Fibroblast of lung (primary cell): Measurements from ENCODE around the gene TMCO2. TPM values are rescaled to one million over a fixed set of nuclear protein-coding genes. Genes with fewer than 3 reads are reported as not detected.
A peak's percentile ranks its signal among the peaks of the same experiment; 100 is the strongest.

Source experiments
- DNase-seq, 2 donors: peaks; one replicate each; pipeline versions ENCODE4 v3.0.0 to v3.0.0-alpha.2; 2010; ENCODE audit warnings: low read depth in 2 of 2
- H2AFZ ChIP-seq: 2 replicates; pipeline ENCODE4 v1.5.1; 2012; ENCODE audit warnings: low read length, control low read depth, inconsistent platforms
- H3K27ac ChIP-seq: 2 replicates; pipeline ENCODE4 v1.5.1; 2011; ENCODE audit warnings: low read length, control low read depth; ENCODE audit not compliant: insufficient read depth
- H3K27me3 ChIP-seq: 2 replicates; pipeline ENCODE4 v1.5.1; 2011; ENCODE audit warnings: mild to moderate bottlenecking, low read length; ENCODE audit not compliant: control insufficient read depth, insufficient read depth
- H3K36me3 ChIP-seq: 2 replicates; pipeline ENCODE4 v1.5.1; 2011; ENCODE audit warnings: low read length; ENCODE audit not compliant: control insufficient read depth, insufficient read depth
- H3K4me1 ChIP-seq: 2 replicates; pipeline ENCODE4 v1.5.1; 2011; ENCODE audit warnings: low read length; ENCODE audit not compliant: control insufficient read depth, insufficient read depth; ENCODE audit errors: extremely low read depth
- H3K4me2 ChIP-seq: 2 replicates; pipeline ENCODE4 v1.5.1; 2011; ENCODE audit warnings: low read length, control low read depth; ENCODE audit not compliant: insufficient read depth; ENCODE audit errors: extremely low read depth
- H3K4me3 ChIP-seq, 4 experiments: fragments of 200-600 bp in 1 of 4; sonication (generic) in 1 of 4; replicated peaks in 1 of 4; 2 replicates each; pipeline ENCODE4 v1.5.1; 2011 to 2016; ENCODE audit warnings: low read length in 4 of 4, low read depth in 3 of 4, mild to moderate bottlenecking in 3 of 4, control low read depth in 2 of 4, inconsistent platforms in 1 of 4, mixed read lengths in 1 of 4; ENCODE audit not compliant: insufficient read depth in 1 of 4; ENCODE audit errors: control extremely low read depth in 1 of 4
- H3K79me2 ChIP-seq: 2 replicates; pipeline ENCODE4 v1.5.1; 2012; ENCODE audit warnings: mild to moderate bottlenecking, low read length, inconsistent platforms; ENCODE audit not compliant: control insufficient read depth, insufficient read depth
- H3K9ac ChIP-seq: 2 replicates; pipeline ENCODE4 v1.5.1; 2011; ENCODE audit warnings: mild to moderate bottlenecking, low read length, control low read depth; ENCODE audit not compliant: insufficient read depth
- H3K9me3 ChIP-seq: 2 replicates; pipeline ENCODE4 v1.5.1; 2012; ENCODE audit warnings: low read depth, low read length; ENCODE audit not compliant: control insufficient read depth, insufficient read depth
- H4K20me1 ChIP-seq: 2 replicates; pipeline ENCODE4 v1.5.1; 2011; ENCODE audit warnings: low read length; ENCODE audit not compliant: control insufficient read depth, insufficient read depth; ENCODE audit errors: extremely low read depth
- EZH2 ChIP-seq: IDR thresholded peaks from 2 replicates; pipeline ENCODE4 v1.5.1; 2012; ENCODE audit warnings: low read length, control low read depth, mild to moderate bottlenecking; ENCODE audit errors: missing control alignments
- polyA plus RNA-seq, 2 donors: library from polyadenylated mRNA; depleted of rRNA in 1 of 2; stranded (reverse) in 1 of 2; unstranded in 1 of 2; fragments of >200 nt; gene quantifications; 2 replicates each; pipeline ENCODE4 v1.2.1, GENCODE V29; 2011 to 2012; ENCODE audit warnings: missing spikeins in 1 of 2
- total RNA-seq: library from RNA; depleted of rRNA; stranded (reverse); fragments of >200 nt; gene quantifications from 2 replicates; pipeline ENCODE4 v1.2.1, GENCODE V29; 2014
- TF ChIP-seq, protein P1 (sequence below), 2 donors: IDR thresholded peaks in 1 of 2; conservative IDR thresholded peaks in 1 of 2; 1 replicate in 1 of 2; 2 replicates in 1 of 2; pipeline ENCODE4 v1.5.1; 2011 to 2012; ENCODE audit warnings: low read length in 2 of 2, control low read depth in 1 of 2, inconsistent platforms in 1 of 2, low read depth in 1 of 2, mild to moderate bottlenecking in 1 of 2

TMCO2 gene
- total and polyA plus RNA-seq, 2 donors (not counting 1 experiment from before 2014, with no cell fraction given) = not detected

- H4K20me1 ChIP-seq = no peaks in the 10 kb centered on the region
- peak in 1 of 2 donors; percentile 48 for DNase-seq
- H3K4me2 ChIP-seq = no peak overlapping the region
- TF ChIP-seq, protein P1, sequence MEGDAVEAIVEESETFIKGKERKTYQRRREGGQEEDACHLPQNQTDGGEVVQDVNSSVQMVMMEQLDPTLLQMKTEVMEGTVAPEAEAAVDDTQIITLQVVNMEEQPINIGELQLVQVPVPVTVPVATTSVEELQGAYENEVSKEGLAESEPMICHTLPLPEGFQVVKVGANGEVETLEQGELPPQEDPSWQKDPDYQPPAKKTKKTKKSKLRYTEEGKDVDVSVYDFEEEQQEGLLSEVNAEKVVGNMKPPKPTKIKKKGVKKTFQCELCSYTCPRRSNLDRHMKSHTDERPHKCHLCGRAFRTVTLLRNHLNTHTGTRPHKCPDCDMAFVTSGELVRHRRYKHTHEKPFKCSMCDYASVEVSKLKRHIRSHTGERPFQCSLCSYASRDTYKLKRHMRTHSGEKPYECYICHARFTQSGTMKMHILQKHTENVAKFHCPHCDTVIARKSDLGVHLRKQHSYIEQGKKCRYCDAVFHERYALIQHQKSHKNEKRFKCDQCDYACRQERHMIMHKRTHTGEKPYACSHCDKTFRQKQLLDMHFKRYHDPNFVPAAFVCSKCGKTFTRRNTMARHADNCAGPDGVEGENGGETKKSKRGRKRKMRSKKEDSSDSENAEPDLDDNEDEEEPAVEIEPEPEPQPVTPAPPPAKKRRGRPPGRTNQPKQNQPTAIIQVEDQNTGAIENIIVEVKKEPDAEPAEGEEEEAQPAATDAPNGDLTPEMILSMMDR (conservative IDR thresholded peaks at IDR 0.05 in 1 of 2, IDR thresholded peaks at IDR 0.05 in 1 of 2; ENCODE audit: low read depth in 1 of 2, low read length in 2 of 2) = no peak
- no peak for TF ChIP-seq EZH2
- H3K27ac ChIP-seq = no peak overlapping the region
- H2AFZ ChIP-seq = no peak overlapping the region
- peaks cover 8% of the 10 kb centered on the region for H3K4me1 ChIP-seq
- H3K79me2 ChIP-seq = peaks cover 23% of the 10 kb centered on the region
- H3K27me3 ChIP-seq = no peaks in the 10 kb centered on the region
- no peak overlapping the region for H3K4me3 ChIP-seq
- H3K9ac ChIP-seq = no peak overlapping the region
- no peaks in the 10 kb centered on the region for H3K9me3 ChIP-seq
- peaks cover 3% of the 10 kb centered on the region for H3K36me3 ChIP-seq
Observed at GRCh38 chr1:40264354-40264781, 16.6 kb downstream of the TMCO2 start.

DNA sequence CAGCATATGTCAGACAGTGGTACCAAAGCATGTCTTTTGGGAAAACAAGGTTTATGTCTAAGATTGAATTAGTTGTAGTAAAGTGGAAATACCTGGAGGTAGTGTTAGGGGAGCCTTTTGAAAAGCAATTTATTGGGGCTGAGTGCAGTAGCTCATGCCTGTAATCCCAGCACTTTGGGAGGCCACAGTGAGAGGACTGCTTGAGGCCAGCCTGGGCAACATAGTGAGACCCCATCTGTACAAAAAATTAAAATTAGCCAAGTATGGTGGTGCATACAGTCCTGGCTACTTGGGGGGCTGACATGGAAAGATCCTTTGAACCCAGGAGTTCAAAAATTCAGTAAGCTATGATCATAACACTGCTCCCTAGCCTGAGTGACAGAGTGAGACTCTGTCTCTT is 17.6 kb downstream of the TMCO2 start:
- peaks cover 15% of the 10 kb centered on the region for H3K79me2 ChIP-seq
- H3K9ac ChIP-seq = no peak overlapping the region
- H3K4me2 ChIP-seq = no peak overlapping the region
- H4K20me1 ChIP-seq = no peaks in the 10 kb centered on the region
- H3K27ac ChIP-seq = no peak overlapping the region
- H3K27me3 ChIP-seq = no peaks in the 10 kb centered on the region
- H3K9me3 ChIP-seq = no peaks in the 10 kb centered on the region
- no peak for DNase-seq
- peaks cover 13% of the 10 kb centered on the region for H3K4me1 ChIP-seq
- no peak for TF ChIP-seq EZH2
- TF ChIP-seq, protein P1 (conservative IDR thresholded peaks at IDR 0.05 in 1 of 2, IDR thresholded peaks at IDR 0.05 in 1 of 2; ENCODE audit: low read depth in 1 of 2, low read length in 2 of 2) = no peak
- no peak overlapping the region for H3K4me3 ChIP-seq
- no peak overlapping the region for H2AFZ ChIP-seq
- peaks cover 4% of the 10 kb centered on the region for H3K36me3 ChIP-seq

GRCh38 chr1:40265919-40266318 is 18.2 kb downstream of the TMCO2 start:
- Histone ChIP-seq H3K4me3 (no peak overlapping the region), H3K4me2 (no peak overlapping the region), H4K20me1 (no peaks in the 10 kb centered on the region), H2AFZ (no peak overlapping the region), H3K27ac (peak overlapping the region; percentile 62), H3K27me3 (no peaks in the 10 kb centered on the region), H3K4me1 (peaks cover 13% of the 10 kb centered on the region), H3K79me2 (peaks cover 11% of the 10 kb centered on the region), H3K9ac (no peak overlapping the region), H3K36me3 (peaks cover 6% of the 10 kb centered on the region), H3K9me3 (no peaks in the 10 kb centered on the region)
- DNase-seq = no peak
- TF ChIP-seq, protein P1 (conservative IDR thresholded peaks at IDR 0.05 in 1 of 2, IDR thresholded peaks at IDR 0.05 in 1 of 2; ENCODE audit: low read depth in 1 of 2, low read length in 2 of 2) = no peak
- TF ChIP-seq EZH2 = no peak
